ENCODE measurements around the gene RERE.
"Not testable (repeated sequence)": the region's sequence is repeated elsewhere in the genome, so short reads cannot be mapped to it uniquely, and the experiment has no call there.

RERE gene

DNA sequence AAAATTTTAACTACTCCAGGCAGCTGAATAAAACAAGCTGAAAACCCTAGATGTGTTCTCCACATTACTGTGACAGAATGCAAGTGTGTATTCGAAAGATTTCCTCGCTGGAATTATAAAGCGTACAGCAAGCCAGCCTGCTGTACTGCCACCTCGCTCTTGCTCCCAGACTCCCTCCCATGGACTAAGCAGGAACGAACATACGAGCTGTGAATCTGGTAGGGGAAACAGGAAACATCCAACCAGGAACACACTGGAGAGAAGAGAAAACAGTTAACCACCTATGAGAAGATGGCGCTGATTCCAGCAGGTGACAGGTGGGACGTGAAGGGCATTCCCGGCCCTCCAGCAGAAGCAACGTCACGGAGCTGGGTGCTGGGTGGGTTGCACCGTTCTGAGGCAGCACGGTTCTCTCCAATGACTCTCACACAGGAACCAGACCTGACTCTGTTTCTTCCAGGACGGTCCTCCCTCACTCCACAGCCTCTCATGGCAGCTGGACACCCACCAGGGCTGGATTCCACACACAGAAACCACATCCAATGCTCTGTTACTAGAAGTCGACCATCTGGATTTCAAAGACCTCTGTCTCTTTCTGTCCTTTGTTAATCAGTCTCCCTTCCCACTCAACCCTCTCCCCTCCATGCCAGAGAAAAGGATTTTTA lies 219.2 kb downstream of the RERE start:
- peak; percentile 72 for DNase-seq (ENCODE audit: low read depth)
- TF ChIP-seq, protein P1, sequence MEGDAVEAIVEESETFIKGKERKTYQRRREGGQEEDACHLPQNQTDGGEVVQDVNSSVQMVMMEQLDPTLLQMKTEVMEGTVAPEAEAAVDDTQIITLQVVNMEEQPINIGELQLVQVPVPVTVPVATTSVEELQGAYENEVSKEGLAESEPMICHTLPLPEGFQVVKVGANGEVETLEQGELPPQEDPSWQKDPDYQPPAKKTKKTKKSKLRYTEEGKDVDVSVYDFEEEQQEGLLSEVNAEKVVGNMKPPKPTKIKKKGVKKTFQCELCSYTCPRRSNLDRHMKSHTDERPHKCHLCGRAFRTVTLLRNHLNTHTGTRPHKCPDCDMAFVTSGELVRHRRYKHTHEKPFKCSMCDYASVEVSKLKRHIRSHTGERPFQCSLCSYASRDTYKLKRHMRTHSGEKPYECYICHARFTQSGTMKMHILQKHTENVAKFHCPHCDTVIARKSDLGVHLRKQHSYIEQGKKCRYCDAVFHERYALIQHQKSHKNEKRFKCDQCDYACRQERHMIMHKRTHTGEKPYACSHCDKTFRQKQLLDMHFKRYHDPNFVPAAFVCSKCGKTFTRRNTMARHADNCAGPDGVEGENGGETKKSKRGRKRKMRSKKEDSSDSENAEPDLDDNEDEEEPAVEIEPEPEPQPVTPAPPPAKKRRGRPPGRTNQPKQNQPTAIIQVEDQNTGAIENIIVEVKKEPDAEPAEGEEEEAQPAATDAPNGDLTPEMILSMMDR (conservative IDR thresholded peaks at IDR 0.05; ENCODE audit: control insufficient read depth, insufficient read depth, low read depth, low read length): peak; percentile 71
- peak overlapping the region; percentile 18 for H3K4me3 ChIP-seq (ENCODE audit: control insufficient read depth, low read depth, low read length)

GRCh38 chr1:8597455-8597854 lies 220.0 kb downstream of the RERE start:
- TF ChIP-seq, protein P1 (conservative IDR thresholded peaks at IDR 0.05; ENCODE audit: control insufficient read depth, insufficient read depth, low read depth, low read length): no peak
- peak; percentile 29 for DNase-seq (ENCODE audit: low read depth)
- no peak overlapping the region for H3K4me3 ChIP-seq (ENCODE audit: control insufficient read depth, low read depth, low read length)

DNA sequence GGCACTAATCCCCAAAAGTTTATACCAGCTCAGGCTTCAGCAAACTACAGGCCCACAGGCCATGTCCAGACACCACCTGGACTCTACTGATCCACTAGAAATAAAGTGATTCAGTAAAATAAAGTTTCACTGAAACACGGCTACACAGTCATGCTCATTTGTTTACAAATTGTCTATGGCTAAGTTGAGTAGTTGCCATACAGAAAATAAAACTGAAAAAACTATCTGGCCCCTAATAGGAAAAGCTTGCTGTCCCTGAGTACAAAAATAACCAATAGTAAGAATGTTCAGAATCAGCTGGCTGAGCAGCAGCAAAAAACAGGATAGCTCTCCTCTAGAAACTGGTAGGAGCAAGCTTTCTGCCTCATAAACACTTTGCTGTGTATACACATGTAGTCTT lies 221.5 kb downstream of the RERE start:
- TF ChIP-seq, protein P1 (conservative IDR thresholded peaks at IDR 0.05; ENCODE audit: control insufficient read depth, insufficient read depth, low read depth, low read length): no peak
- DNase-seq (ENCODE audit: low read depth): no peak

DNA sequence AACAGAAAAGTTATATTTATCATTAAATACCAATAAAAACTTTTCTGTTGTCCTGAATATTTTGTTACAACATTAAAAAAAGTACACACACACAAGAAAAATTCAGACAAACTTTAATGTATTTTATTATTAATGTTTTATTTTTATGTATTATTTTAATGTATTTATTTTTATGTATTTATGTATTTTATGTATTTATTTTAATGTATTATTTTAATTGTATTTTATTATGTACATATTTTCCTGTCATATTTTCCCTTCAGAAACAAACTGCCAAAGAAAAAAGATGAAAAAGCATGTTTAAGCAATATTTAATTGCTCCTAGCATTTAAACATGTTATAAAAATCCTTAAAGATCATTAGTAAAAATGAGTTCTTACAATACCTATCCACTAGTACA lies 222.1 kb downstream of the RERE start:
- no peak overlapping the region for H3K4me3 ChIP-seq (ENCODE audit: control insufficient read depth, low read depth, low read length)
- TF ChIP-seq, protein P1 (conservative IDR thresholded peaks at IDR 0.05; ENCODE audit: control insufficient read depth, insufficient read depth, low read depth, low read length): no peak
- DNase-seq (ENCODE audit: low read depth): no peak

More for the DNA sequence above, 221.5 kb downstream of the RERE start:
- H3K4me3 ChIP-seq (ENCODE audit: control insufficient read depth, low read depth, low read length): no peak overlapping the region

DNA sequence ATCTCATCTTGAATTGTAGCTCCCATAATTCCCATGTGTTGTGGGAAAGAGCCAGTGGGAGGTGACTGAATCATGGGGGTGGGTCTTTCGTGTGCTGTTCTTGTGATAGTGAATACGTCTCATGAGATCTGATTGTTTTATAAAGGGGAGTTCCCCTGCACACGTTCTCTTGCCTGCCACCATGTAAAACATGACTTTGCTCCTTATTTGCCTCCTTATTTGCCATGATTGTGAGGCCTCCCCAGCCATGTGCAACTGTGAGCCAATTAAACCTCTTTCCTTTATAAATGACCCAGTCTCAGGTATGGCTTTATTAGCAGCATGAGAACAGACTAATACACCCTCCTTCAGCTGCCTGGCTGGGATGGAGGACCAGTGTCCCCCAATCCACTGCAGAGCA lies 224.1 kb downstream of the RERE start:
- DNase-seq (ENCODE audit: low read depth); H3K4me3 ChIP-seq (ENCODE audit: control insufficient read depth, low read depth, low read length): not testable (repeated sequence)

GRCh38 chr1:8591569-8591968 lies 225.9 kb downstream of the RERE start:
- DNase-seq (ENCODE audit: low read depth): no peak
- no peak overlapping the region for H3K4me3 ChIP-seq (ENCODE audit: control insufficient read depth, low read depth, low read length)
- TF ChIP-seq, protein P1 (conservative IDR thresholded peaks at IDR 0.05; ENCODE audit: control insufficient read depth, insufficient read depth, low read depth, low read length): no peak

DNA sequence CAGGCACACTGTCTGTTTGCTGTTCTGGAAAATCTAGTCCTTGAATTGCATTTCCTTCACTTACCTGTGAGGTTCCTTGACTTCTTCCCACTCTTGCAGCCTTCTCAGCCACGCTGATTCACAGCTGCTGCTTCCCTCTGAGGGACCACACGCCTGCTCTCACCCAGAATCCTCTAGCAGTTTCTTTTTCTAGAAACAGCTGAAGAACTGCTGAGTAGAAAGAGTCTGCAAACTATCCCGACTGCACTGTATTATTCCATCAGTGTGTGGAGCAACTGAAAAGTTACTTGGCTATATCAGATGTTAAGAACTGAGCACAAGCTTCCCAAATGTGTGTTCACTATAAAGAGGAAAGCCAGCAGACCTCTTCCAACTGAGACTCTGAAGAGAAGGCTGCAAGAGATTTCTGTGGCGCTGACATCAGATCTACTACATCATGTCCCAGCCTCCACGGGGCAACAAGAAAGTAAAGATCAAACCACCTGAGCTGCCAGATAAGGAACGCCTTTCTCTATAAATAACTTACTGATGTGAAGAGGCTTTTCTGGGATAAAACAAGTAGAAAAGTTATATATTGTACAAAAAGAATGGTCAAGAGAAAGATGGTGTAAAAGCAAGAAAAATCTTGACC lies 226.6 kb downstream of the RERE start:
- H3K4me3 ChIP-seq (ENCODE audit: control insufficient read depth, low read depth, low read length): no peak overlapping the region
- TF ChIP-seq, protein P1 (conservative IDR thresholded peaks at IDR 0.05; ENCODE audit: control insufficient read depth, insufficient read depth, low read depth, low read length): no peak
- DNase-seq (ENCODE audit: low read depth): no peak
